ENCODE results near the gene HPCAL4. TPM values are rescaled to one million over a fixed set of nuclear protein-coding genes. Genes with fewer than 3 reads are reported as not detected.

The HPCAL4 gene
- polyA plus RNA-seq, 2 of the 4 experiments (the other 2 are of a cell fraction): 0.09 to 0.14 TPM

DNA sequence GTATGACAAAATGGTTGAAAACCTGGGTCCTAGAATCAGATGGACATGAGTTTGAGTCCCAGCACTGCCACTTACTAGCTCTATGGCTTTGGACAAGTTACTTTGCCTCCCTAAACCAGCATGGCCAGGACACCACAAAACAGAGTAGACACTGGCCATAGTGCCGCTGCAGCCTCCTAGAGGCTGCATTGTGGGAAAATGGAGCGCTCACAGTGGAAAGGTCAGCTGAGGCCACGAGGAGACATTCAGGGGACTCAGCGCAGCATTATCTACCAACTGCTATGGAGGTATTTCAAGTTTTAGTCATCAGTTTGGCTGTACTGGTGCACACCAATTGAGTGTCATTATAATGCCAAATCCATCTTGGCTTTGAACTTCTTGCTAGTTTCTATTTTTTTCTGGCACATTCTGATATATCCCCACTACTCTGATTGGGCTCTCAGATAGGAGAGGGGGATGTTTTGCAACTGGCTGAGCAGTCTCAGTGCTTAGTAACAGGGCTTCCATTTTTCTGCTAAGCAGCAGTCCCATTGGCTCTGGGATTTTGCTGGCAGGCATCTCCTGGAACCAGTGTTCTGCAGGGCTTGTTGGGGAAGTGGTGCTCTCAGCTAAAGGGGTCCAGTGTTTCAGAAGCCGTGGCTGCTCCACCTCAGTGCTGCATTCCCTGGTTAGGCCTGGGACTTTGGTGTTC lies 35.5 kb downstream of the HPCAL4 start:
- POLR2A ChIA-PET: no interaction called here
- ATAC-seq: no peak
- no peaks in the 10 kb centered on the region for H3K4me1 ChIP-seq
- no peak overlapping the region for H3K4me2 ChIP-seq
- CTCF ChIA-PET: interaction anchor here (1.3 to 10.0 kb wide), 4 partner anchors 14 to 68 kb away, joined by 3 to 143 read pairs (median 58); partner anchors contain the start of gene NT5C1A
- H3K27ac ChIP-seq: no peak overlapping the region
- 58% methylated on average over 5 of the region's 5 CpGs for WGBS (ENCODE audit: missing lambda C conversion rate)
- TF ChIP-seq, protein P1, sequence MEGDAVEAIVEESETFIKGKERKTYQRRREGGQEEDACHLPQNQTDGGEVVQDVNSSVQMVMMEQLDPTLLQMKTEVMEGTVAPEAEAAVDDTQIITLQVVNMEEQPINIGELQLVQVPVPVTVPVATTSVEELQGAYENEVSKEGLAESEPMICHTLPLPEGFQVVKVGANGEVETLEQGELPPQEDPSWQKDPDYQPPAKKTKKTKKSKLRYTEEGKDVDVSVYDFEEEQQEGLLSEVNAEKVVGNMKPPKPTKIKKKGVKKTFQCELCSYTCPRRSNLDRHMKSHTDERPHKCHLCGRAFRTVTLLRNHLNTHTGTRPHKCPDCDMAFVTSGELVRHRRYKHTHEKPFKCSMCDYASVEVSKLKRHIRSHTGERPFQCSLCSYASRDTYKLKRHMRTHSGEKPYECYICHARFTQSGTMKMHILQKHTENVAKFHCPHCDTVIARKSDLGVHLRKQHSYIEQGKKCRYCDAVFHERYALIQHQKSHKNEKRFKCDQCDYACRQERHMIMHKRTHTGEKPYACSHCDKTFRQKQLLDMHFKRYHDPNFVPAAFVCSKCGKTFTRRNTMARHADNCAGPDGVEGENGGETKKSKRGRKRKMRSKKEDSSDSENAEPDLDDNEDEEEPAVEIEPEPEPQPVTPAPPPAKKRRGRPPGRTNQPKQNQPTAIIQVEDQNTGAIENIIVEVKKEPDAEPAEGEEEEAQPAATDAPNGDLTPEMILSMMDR (IDR thresholded peaks at IDR 0.05): no peak
- TF ChIP-seq, protein P2, sequence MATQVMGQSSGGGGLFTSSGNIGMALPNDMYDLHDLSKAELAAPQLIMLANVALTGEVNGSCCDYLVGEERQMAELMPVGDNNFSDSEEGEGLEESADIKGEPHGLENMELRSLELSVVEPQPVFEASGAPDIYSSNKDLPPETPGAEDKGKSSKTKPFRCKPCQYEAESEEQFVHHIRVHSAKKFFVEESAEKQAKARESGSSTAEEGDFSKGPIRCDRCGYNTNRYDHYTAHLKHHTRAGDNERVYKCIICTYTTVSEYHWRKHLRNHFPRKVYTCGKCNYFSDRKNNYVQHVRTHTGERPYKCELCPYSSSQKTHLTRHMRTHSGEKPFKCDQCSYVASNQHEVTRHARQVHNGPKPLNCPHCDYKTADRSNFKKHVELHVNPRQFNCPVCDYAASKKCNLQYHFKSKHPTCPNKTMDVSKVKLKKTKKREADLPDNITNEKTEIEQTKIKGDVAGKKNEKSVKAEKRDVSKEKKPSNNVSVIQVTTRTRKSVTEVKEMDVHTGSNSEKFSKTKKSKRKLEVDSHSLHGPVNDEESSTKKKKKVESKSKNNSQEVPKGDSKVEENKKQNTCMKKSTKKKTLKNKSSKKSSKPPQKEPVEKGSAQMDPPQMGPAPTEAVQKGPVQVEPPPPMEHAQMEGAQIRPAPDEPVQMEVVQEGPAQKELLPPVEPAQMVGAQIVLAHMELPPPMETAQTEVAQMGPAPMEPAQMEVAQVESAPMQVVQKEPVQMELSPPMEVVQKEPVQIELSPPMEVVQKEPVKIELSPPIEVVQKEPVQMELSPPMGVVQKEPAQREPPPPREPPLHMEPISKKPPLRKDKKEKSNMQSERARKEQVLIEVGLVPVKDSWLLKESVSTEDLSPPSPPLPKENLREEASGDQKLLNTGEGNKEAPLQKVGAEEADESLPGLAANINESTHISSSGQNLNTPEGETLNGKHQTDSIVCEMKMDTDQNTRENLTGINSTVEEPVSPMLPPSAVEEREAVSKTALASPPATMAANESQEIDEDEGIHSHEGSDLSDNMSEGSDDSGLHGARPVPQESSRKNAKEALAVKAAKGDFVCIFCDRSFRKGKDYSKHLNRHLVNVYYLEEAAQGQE (IDR thresholded peaks at IDR 0.05): no peak
- TF ChIP-seq KDM1A (IDR thresholded peaks at IDR 0.05; ENCODE audit: low read depth) (no peak), BHLHE40 (IDR thresholded peaks at IDR 0.05; ENCODE audit: low read depth, low read length) (no peak), PHF8 (IDR thresholded peaks at IDR 0.05; ENCODE audit: borderline replicate concordance, low read depth) (no peak), MYC (IDR thresholded peaks at IDR 0.05; ENCODE audit: borderline replicate concordance, low read length) (no peak), ZNF302 (CRISPR knock-in tag; IDR thresholded peaks at IDR 0.05) (no peak), TP53 (CRISPR knock-in tag; IDR thresholded peaks at IDR 0.05) (no peak), FOXS1 (CRISPR knock-in tag; IDR thresholded peaks at IDR 0.05) (no peak)
- TF ChIP-seq, protein P3, sequence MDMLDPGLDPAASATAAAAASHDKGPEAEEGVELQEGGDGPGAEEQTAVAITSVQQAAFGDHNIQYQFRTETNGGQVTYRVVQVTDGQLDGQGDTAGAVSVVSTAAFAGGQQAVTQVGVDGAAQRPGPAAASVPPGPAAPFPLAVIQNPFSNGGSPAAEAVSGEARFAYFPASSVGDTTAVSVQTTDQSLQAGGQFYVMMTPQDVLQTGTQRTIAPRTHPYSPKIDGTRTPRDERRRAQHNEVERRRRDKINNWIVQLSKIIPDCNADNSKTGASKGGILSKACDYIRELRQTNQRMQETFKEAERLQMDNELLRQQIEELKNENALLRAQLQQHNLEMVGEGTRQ (IDR thresholded peaks at IDR 0.05): no peak
- TF ChIP-seq, protein P4, sequence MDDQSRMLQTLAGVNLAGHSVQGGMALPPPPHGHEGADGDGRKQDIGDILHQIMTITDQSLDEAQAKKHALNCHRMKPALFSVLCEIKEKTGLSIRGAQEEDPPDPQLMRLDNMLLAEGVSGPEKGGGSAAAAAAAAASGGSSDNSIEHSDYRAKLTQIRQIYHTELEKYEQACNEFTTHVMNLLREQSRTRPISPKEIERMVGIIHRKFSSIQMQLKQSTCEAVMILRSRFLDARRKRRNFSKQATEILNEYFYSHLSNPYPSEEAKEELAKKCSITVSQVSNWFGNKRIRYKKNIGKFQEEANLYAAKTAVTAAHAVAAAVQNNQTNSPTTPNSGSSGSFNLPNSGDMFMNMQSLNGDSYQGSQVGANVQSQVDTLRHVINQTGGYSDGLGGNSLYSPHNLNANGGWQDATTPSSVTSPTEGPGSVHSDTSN (IDR thresholded peaks at IDR 0.05): no peak
- no peaks in the 10 kb centered on the region for H3K9me3 ChIP-seq
- no peak for FAIRE-seq
- no peak for DNase-seq (ENCODE audit: low read depth in 1 of 2, low spot score in 1 of 2)
- no peak overlapping the region for H3K4me3 ChIP-seq

DNA sequence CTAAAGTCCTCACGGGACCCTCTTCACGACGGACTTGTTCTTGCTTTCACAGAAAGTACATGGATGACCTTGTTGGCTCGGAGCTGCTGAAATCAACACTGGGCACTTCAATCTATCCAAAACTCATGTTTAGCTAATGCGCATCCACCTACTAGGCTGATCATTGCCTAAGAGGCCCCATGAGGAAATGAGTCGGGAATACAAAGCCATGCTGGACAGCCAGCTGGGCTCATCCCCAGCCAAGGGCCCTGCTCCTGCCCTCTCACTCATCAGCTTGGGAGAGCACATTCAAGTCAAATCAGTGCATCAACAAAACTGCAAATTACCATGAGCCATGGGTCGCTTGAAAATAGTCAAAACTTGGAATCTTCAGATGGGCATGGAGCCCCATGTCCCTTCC lies 36.9 kb downstream of the HPCAL4 start:
- Histone ChIP-seq H3K4me2 (no peak overlapping the region), H3K27ac (no peak overlapping the region), H3K4me1 (no peaks in the 10 kb centered on the region), H3K9me3 (no peaks in the 10 kb centered on the region), H3K4me3 (no peak overlapping the region)
- TF ChIP-seq MYC (IDR thresholded peaks at IDR 0.05; ENCODE audit: borderline replicate concordance, low read length): no peak
- TF ChIP-seq, protein P4 (IDR thresholded peaks at IDR 0.05): no peak
- TF ChIP-seq, protein P5, sequence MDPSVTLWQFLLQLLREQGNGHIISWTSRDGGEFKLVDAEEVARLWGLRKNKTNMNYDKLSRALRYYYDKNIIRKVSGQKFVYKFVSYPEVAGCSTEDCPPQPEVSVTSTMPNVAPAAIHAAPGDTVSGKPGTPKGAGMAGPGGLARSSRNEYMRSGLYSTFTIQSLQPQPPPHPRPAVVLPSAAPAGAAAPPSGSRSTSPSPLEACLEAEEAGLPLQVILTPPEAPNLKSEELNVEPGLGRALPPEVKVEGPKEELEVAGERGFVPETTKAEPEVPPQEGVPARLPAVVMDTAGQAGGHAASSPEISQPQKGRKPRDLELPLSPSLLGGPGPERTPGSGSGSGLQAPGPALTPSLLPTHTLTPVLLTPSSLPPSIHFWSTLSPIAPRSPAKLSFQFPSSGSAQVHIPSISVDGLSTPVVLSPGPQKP (IDR thresholded peaks at IDR 0.05; ENCODE audit: low read depth, low read length): no peak
- TF ChIP-seq FOSB (CRISPR knock-in tag; IDR thresholded peaks at IDR 0.05): no peak
- no peak for TF ChIP-seq EHF (CRISPR knock-in tag; IDR thresholded peaks at IDR 0.05)
- TF ChIP-seq RAD21 (conservative IDR thresholded peaks at IDR 0.05 in 1 of 2, IDR thresholded peaks at IDR 0.05 in 1 of 2): no peak
- no peak for TF ChIP-seq RARB (CRISPR knock-in tag; IDR thresholded peaks at IDR 0.05)
- TF ChIP-seq, protein P6, sequence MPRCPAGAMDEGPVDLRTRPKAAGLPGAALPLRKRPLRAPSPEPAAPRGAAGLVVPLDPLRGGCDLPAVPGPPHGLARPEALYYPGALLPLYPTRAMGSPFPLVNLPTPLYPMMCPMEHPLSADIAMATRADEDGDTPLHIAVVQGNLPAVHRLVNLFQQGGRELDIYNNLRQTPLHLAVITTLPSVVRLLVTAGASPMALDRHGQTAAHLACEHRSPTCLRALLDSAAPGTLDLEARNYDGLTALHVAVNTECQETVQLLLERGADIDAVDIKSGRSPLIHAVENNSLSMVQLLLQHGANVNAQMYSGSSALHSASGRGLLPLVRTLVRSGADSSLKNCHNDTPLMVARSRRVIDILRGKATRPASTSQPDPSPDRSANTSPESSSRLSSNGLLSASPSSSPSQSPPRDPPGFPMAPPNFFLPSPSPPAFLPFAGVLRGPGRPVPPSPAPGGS (IDR thresholded peaks at IDR 0.05): no peak
- no peak for TF ChIP-seq SMC3 (IDR thresholded peaks at IDR 0.05)
- ChIA-PET POLR2A (interaction anchor here (0.8 kb wide), 1 partner anchor 48 kb away, joined by 5 read pairs; no protein-coding TSS in a partner anchor), CTCF (interaction anchor here (0.8 to 10.0 kb wide), 22 partner anchors 8 to 101 kb away, joined by 3 to 143 read pairs (median 4); partner anchors contain the start of genes HEYL, NT5C1A and PABPC4)
- WGBS (ENCODE audit: missing lambda C conversion rate): 87% methylated on average over 6 of the region's 7 CpGs
- no peak for ATAC-seq
- no peak for DNase-seq (ENCODE audit: low read depth in 1 of 2, low spot score in 1 of 2)
- no peak for FAIRE-seq
